GM19099 (cell line): ENCODE data around the gene RPL13.

Experiments
- POLR2A ChIP-seq: IDR thresholded peaks from 3 replicates; pipeline ENCODE4 v1.6.1; 2011; ENCODE audit warnings: low read depth; ENCODE audit not compliant: insufficient read length; ENCODE audit errors: extremely low read depth

Gene RPL13

GRCh38 chr16:89536886-89537548 lies 23.5 kb upstream of the RPL13 start:
- TF ChIP-seq POLR2A: no peak

DNA sequence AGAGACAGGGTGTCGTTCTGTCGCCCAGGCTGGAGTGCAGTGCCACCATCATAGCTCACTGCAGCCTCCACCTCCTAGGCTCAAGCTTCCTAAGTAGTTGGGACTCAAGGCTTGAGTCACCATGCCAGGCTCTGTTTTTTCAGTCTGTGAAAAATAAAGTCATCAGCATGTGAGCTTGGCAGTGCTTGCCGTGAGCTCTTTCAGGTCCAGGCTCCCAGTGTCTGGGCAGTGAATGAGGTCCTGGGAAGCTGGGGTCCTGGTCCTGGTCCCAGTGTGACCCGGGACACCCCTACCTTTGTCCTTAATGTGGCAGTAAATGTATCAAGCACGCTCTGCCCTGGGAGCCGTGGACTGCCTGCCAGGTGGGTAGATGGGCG lies 22.9 kb upstream of the RPL13 start:
- TF ChIP-seq POLR2A: no peak

DNA sequence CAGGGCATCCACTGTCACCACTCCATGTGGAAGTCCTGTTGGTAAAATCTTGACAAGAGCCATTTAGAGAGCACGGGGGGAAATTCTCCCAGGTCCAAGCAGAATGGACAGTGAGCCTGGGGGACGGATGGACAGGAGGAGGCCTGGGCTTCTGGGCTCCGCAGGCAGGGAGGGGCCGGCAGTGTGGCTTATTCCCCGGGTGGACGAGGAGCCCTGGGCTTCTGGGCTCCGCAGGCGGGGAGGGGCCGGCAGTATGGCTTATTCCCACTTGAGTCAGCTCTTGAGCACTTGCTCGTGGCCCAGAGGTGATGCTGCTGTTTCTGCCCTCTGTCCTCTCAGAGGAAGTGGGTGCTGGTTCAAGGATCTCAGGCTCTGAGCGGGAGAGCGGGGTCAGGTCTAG lies 22.2 kb upstream of the RPL13 start:
- TF ChIP-seq POLR2A: no peak

- no peak for TF ChIP-seq POLR2A
These were observed 19.9 kb upstream of the RPL13 start for GRCh38 chr16:89540557-89540956.

DNA sequence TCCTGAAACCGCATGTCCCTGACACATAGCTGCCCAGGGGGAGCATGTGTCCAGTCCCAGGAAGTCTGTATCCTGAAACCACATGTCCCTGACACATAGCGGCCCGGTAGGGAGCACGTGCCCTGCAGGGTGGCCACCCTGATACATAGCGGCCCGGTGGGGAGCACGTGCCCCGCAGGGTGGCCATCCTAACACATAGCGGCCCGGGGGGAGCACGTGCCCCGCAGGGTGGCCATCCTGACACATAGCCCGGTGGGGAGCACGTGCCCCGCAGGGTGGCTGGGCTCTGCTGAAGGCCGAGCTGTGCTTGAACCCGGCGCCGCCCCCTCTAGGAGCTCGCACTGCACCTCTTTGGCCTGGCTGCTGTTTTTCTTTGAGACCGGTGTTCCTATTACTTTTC lies 18.7 kb upstream of the RPL13 start:
- no peak for TF ChIP-seq POLR2A

GRCh38 chr16:89544113-89544512 lies 16.4 kb upstream of the RPL13 start:
- TF ChIP-seq POLR2A: no peak

DNA sequence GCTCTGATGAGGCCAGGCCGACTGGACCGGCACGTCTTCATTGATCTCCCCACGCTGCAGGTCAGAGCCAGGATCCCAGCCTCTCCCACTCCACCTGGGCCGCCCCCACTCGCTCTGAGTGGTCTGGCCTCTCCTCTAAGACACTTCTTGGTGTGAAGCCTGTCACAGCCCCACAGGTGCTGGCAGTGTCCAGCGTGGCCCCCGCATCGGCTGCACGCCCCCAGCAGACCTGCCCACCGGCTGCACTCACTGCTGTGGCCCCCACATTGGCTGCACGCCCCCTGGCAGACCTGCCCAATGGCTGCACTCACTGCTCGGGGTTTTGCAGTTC lies 15.8 kb upstream of the RPL13 start:
- no peak for TF ChIP-seq POLR2A

- TF ChIP-seq POLR2A: no peak
These were observed 15.2 kb upstream of the RPL13 start for GRCh38 chr16:89545044-89545830.

DNA sequence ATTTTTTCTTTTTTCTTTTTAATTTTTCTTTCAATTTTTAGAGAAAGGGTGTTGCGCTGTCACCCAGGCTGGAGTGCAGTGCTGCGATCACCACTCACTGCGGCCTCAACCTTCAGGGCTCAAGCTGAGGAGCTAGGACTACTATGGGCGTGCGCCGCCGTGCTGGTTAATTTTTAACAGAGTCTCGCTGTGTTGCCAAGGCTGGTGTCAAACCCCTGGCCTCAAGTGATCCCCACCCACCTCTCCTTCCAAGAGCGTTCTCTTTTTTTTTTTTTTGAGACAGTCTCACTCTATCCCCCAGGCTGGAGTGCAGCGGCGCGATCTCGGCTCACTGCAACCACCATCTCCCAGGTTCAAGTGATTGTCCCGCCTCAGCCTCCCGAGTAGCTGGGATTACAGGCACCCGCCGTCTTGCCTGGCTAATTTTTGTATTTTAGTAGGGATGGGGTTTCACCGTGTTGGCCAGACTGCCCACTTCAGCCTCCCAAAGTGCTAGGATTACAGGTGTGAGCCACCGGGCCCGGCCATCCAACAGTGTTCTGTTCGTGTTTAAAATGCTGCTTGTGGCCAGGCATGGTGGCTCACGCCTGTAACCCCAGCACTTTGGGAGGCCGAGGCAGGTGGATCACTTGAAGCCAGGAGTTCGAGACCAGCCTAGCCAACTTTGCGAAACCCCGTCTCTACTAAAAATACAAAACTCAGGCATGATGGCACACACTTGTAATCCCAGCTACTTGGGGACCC lies 14.5 kb upstream of the RPL13 start:
- TF ChIP-seq POLR2A: no peak

DNA sequence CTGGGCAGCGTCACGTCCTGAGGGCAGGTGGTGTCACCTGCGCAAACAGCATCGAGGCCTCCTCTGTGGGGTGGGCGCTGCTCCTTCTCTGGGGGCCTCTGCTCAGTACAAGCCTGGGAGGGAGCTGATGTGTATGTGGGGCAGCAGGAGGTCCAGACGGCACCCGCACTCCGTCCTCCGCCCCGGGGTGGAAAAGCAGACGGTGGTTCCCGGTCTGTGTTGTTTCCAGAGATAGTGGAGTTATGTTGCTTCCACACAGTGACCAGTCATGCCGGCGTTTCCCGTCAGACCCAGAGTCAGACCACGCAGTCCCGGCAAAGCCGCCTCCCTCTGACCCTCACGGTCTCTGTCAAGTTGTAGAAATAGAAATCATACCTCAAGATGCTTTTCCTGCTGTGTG lies 13.7 kb upstream of the RPL13 start:
- TF ChIP-seq POLR2A: no peak

DNA sequence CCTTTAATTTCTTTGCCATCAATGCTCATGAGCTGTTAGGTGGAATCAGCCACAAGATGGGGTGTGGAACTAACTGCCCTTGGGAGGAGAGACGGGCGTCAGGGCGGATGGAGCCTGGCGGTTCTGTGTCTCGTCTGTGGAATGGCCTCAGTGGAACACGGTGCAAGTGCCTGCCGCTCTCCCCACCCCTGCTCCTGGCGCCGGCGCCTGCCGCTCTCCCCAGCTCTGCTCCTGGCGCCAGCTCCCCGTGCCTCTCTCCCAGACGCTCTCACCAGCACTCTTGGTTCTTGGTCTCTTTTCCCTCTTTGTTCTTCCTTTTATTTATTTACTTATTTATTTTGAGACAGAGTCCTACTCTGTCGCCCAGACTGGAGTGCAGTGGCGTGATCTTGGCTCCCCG lies 13.2 kb upstream of the RPL13 start:
- TF ChIP-seq POLR2A: no peak

DNA sequence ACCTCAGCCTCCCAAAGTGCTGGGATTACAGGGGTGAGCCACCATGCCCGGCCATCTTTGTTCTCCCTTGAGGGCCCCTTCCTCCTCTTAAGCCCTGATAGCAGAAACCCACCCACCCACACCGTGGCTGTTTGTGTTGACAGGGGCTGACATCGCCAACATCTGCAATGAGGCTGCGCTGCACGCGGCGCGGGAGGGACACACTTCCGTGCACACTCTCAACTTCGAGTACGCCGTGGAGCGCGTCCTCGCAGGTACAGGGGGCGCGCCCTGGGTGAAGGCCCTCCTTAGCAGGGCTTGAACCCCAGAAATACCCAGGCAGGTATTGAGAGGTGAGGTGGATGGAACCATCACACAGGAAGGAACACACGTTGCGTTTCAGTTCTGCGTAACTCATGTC lies 12.6 kb upstream of the RPL13 start:
- TF ChIP-seq POLR2A: no peak

GRCh38 chr16:89548344-89549006 lies 12.0 kb upstream of the RPL13 start:
- no peak for TF ChIP-seq POLR2A

- no peak for TF ChIP-seq POLR2A
These were observed 11.3 kb upstream of the RPL13 start for GRCh38 chr16:89549007-89549700.
